HepG2 (cell line): Measurements from ENCODE around the gene SNED1. TPM values are rescaled to one million over a fixed set of nuclear protein-coding genes. Genes with fewer than 3 reads are reported as not detected.
A peak's percentile ranks its signal among the peaks of the same experiment; 100 is the strongest.

Source experiments
- ATRX ChIP-seq: sonication (generic); formaldehyde crosslinking; IDR thresholded peaks from 2 replicates; pipeline ENCODE4 v1.4.0; 2020; ENCODE audit warnings: missing genetic modification reagents, borderline replicate concordance
- BCL6 ChIP-seq: IDR thresholded peaks from 2 replicates; pipeline ENCODE4 v1.6.1; 2016; ENCODE audit warnings: missing genetic modification reagents, missing compliant biosample characterization
- KLF9 ChIP-seq: IDR thresholded peaks from 2 replicates; pipeline ENCODE4 v1.6.1; 2016; ENCODE audit warnings: low read depth
- MAFK ChIP-seq, 2 experiments: IDR thresholded peaks in 1 of 2; conservative IDR thresholded peaks in 1 of 2; 2 replicates each; pipeline ENCODE4 v1.6.1; 2011; ENCODE audit warnings: improper control_type of control experiment in 2 of 2, low read length in 2 of 2
- MXD3 ChIP-seq: IDR thresholded peaks from 2 replicates; pipeline ENCODE4 v1.6.1; 2016; ENCODE audit warnings: mild to moderate bottlenecking, missing biosample characterization, missing genetic modification reagents
- NFE2L2 ChIP-seq: fragments of 150-350 bp; IDR thresholded peaks from 2 replicates; pipeline ENCODE4 v1.6.1; 2014; ENCODE audit warnings: low read length
- NFIC ChIP-seq: IDR thresholded peaks from 2 replicates; pipeline ENCODE4 v1.6.1; 2012; ENCODE audit warnings: mild to moderate bottlenecking, low read length, inconsistent platforms
- TEF ChIP-seq: sonication (generic); formaldehyde crosslinking; IDR thresholded peaks from 2 replicates; pipeline ENCODE4 v1.5.0; 2020; ENCODE audit warnings: missing genetic modification reagents
- WIZ ChIP-seq: sonication (generic); formaldehyde crosslinking; IDR thresholded peaks from 2 replicates; pipeline ENCODE4 v1.5.1; 2020; ENCODE audit warnings: mild to moderate bottlenecking, missing genetic modification reagents
- ZBTB20 ChIP-seq: sonication (generic); formaldehyde crosslinking; IDR thresholded peaks from 2 replicates; pipeline ENCODE4 v1.8.1; 2023; ENCODE audit warnings: missing genetic modification reagents, low read depth, mild to moderate bottlenecking, borderline replicate concordance
- ZNF253 ChIP-seq: sonication (generic); formaldehyde crosslinking; IDR thresholded peaks from 2 replicates; pipeline ENCODE4 v1.8.0; 2022; ENCODE audit warnings: mild to moderate bottlenecking, missing genetic modification reagents, borderline replicate concordance
- ZNF687 ChIP-seq: sonication (generic); formaldehyde crosslinking; IDR thresholded peaks from 2 replicates; pipeline ENCODE4 v1.5.1; 2020; ENCODE audit warnings: mild to moderate bottlenecking, missing genetic modification reagents, moderate library complexity
- ZNF75D ChIP-seq: sonication (generic); formaldehyde crosslinking; IDR thresholded peaks from 2 replicates; pipeline ENCODE4 v1.8.1; 2023; ENCODE audit warnings: missing genetic modification reagents, mild to moderate bottlenecking, borderline replicate concordance
- ZNF878 ChIP-seq: sonication (generic); formaldehyde crosslinking; IDR thresholded peaks from 2 replicates; pipeline ENCODE4 v1.8.1; 2023; ENCODE audit warnings: mild to moderate bottlenecking, missing genetic modification reagents, moderate library complexity
- polyA plus RNA-seq, 8 experiments: library from polyadenylated mRNA; depleted of rRNA in 3 of 8; stranded (reverse) in 7 of 8; unstranded in 1 of 8; fragments of >200 nt; fragmentation: Illumina TruSeq in 4 of 8; extraction: Trizol in 4 of 8; gene quantifications; 2 replicates each; pipeline versions ENCODE4 v1.2.1 to v1.2.3, GENCODE V29; 2011 to 2016; ENCODE audit warnings: low read depth in 4 of 8, missing spikeins in 1 of 8, mixed read lengths in 1 of 8; ENCODE audit not compliant: insufficient read depth in 1 of 8
- total RNA-seq, 5 experiments: library from RNA; depleted of rRNA; stranded (reverse); fragments of >200 nt; fragmentation: Illumina TruSeq; extraction: Trizol; gene quantifications; 2 replicates each; pipeline ENCODE4 v1.2.3, GENCODE V29; 2016; ENCODE audit warnings: low read depth in 1 of 5
- TF ChIP-seq, protein P1 (sequence below): sonication (generic); formaldehyde crosslinking; IDR thresholded peaks from 2 replicates; pipeline ENCODE4 v1.5.0; 2020; ENCODE audit warnings: mild to moderate bottlenecking, missing genetic modification reagents, moderate library complexity
- TF ChIP-seq, protein P2 (sequence below): sonication (generic); formaldehyde crosslinking; IDR thresholded peaks from 2 replicates; pipeline ENCODE4 v1.4.0; 2020; ENCODE audit warnings: missing genetic modification reagents
- TF ChIP-seq, protein P3 (sequence below), 2 experiments: sonication (generic) in 1 of 2; formaldehyde crosslinking in 1 of 2; IDR thresholded peaks; 2 replicates each; pipeline versions ENCODE4 v1.5.1 to v1.6.1; 2011 to 2020; ENCODE audit warnings: borderline replicate concordance in 1 of 2, low read depth in 1 of 2, low read length in 1 of 2, mild to moderate bottlenecking in 1 of 2, missing genetic modification reagents in 1 of 2, moderate library complexity in 1 of 2

SNED1 gene
- total and polyA plus RNA-seq, 2 of the 13 experiments (the other 11 are each of a cell fraction or from before 2014, with no cell fraction given), result 0.15 to 0.65 TPM

GRCh38 chr2:240966906-240967680 lies 31.3 kb upstream of the SNED1 start (continued):
- TF ChIP-seq, protein P1, sequence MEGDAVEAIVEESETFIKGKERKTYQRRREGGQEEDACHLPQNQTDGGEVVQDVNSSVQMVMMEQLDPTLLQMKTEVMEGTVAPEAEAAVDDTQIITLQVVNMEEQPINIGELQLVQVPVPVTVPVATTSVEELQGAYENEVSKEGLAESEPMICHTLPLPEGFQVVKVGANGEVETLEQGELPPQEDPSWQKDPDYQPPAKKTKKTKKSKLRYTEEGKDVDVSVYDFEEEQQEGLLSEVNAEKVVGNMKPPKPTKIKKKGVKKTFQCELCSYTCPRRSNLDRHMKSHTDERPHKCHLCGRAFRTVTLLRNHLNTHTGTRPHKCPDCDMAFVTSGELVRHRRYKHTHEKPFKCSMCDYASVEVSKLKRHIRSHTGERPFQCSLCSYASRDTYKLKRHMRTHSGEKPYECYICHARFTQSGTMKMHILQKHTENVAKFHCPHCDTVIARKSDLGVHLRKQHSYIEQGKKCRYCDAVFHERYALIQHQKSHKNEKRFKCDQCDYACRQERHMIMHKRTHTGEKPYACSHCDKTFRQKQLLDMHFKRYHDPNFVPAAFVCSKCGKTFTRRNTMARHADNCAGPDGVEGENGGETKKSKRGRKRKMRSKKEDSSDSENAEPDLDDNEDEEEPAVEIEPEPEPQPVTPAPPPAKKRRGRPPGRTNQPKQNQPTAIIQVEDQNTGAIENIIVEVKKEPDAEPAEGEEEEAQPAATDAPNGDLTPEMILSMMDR, result peak; percentile 56
- TF ChIP-seq KLF9 (CRISPR knock-in tag) (no peak), TEF (no peak), ATRX (CRISPR knock-in tag) (no peak), ZNF253 (CRISPR knock-in tag) (no peak), MAFK (conservative IDR thresholded peaks at IDR 0.05 in 1 of 2, IDR thresholded peaks at IDR 0.05 in 1 of 2; ENCODE audit: low read length in 2 of 2) (no peak), NFIC (no peak), ZNF687 (peak; percentile 82), ZNF75D (no peak), ZNF878 (no peak), MXD3 (CRISPR knock-in tag) (peak; percentile 52; the same call in 1 of the 2 replicates), BCL6 (CRISPR knock-in tag) (no peak), ZBTB20 (CRISPR knock-in tag) (no peak), NFE2L2 (no peak), WIZ (CRISPR knock-in tag) (no peak)
- TF ChIP-seq, protein P2, sequence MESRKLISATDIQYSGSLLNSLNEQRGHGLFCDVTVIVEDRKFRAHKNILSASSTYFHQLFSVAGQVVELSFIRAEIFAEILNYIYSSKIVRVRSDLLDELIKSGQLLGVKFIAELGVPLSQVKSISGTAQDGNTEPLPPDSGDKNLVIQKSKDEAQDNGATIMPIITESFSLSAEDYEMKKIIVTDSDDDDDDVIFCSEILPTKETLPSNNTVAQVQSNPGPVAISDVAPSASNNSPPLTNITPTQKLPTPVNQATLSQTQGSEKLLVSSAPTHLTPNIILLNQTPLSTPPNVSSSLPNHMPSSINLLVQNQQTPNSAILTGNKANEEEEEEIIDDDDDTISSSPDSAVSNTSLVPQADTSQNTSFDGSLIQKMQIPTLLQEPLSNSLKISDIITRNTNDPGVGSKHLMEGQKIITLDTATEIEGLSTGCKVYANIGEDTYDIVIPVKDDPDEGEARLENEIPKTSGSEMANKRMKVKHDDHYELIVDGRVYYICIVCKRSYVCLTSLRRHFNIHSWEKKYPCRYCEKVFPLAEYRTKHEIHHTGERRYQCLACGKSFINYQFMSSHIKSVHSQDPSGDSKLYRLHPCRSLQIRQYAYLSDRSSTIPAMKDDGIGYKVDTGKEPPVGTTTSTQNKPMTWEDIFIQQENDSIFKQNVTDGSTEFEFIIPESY (CRISPR knock-in tag), result no peak
- TF ChIP-seq, protein P3, sequence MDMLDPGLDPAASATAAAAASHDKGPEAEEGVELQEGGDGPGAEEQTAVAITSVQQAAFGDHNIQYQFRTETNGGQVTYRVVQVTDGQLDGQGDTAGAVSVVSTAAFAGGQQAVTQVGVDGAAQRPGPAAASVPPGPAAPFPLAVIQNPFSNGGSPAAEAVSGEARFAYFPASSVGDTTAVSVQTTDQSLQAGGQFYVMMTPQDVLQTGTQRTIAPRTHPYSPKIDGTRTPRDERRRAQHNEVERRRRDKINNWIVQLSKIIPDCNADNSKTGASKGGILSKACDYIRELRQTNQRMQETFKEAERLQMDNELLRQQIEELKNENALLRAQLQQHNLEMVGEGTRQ (IDR thresholded peaks at IDR 0.05; ENCODE audit: low read depth, low read length), result no peak
- TF ChIP-seq, protein P3 (CRISPR knock-in tag; IDR thresholded peaks at IDR 0.05; ENCODE audit: borderline replicate concordance), result no peak
